Left lung (tissue), 10 donors: ENCODE data around the gene CIAO2B. TPM values are rescaled to one million over a fixed set of nuclear protein-coding genes. Genes with fewer than 3 reads are reported as not detected.

Experiments
- ATAC-seq: fragments of 200-7000 bp; cut with Tn5 transposase; one replicate; pipeline ENCODE4 v1.9.1; 2020; ENCODE audit warnings: moderate library complexity
- DNase-seq, 4 donors: peaks; one replicate each; pipeline ENCODE4 v3.0.0-alpha.2; 2013 to 2020
- H3K27ac ChIP-seq, 2 donors: fragments of 200-600 bp; sonication (generic) in 1 of 2; one replicate each; pipeline versions ENCODE4 v1.5.0 to v1.8.0; 2020 to 2021
- H3K27me3 ChIP-seq, 2 donors: fragments of 200-600 bp; sonication (generic) in 1 of 2; one replicate each; pipeline versions ENCODE4 v1.5.0 to v1.8.0; 2020 to 2021
- H3K36me3 ChIP-seq, 2 donors: fragments of 200-600 bp; sonication (generic) in 1 of 2; one replicate each; pipeline versions ENCODE4 v1.5.0 to v1.8.0; 2020 to 2021
- H3K4me1 ChIP-seq, 2 donors: fragments of 200-600 bp; one replicate each; pipeline ENCODE4 v1.8.0; 2021
- H3K4me3 ChIP-seq, 2 donors: fragments of 200-600 bp; sonication (generic) in 1 of 2; one replicate each; pipeline versions ENCODE4 v1.5.0 to v1.8.0; 2020 to 2021; ENCODE audit warnings: mild to moderate bottlenecking in 1 of 2
- H3K9me3 ChIP-seq, 2 donors: fragments of 200-600 bp; sonication (generic) in 1 of 2; one replicate each; pipeline versions ENCODE4 v1.5.0 to v1.8.0; 2020 to 2021
- intact Hi-C, 2 donors: fragments of 100-400 bp; cut with DNase I; formaldehyde crosslinking; loops; one replicate each; pipeline versions ENCODE4 v1.11.2 to v1.14.2; 2022
- polyA plus RNA-seq, 6 donors: library from polyadenylated mRNA; unstranded; fragments of 120-200 nt; gene quantifications; one replicate each; pipeline ENCODE4 v1.2.1, GENCODE V29; 2013; ENCODE audit not compliant: insufficient read length in 6 of 6
- total RNA-seq, 2 donors: library from RNA; stranded (reverse); fragmentation: NEBNext Ultra II Directional; extraction: Animal tissue kit (Norgen Biotek cat#: 25700); gene quantifications; one replicate each; pipeline ENCODE4 v1.2.1, GENCODE V29; 2021
- TF ChIP-seq, protein P1 (sequence below), 2 donors: fragments of 200-600 bp; sonication (generic) in 1 of 2; IDR thresholded peaks; one replicate each; pipeline versions ENCODE4 v1.5.0 to v1.8.0; 2021; ENCODE audit warnings: antibody characterized with exemption in 2 of 2
- donor health status: DM: no; HTN: yes; CAD: no.
- donor health status: DM: no; HTN: no; CAD: no.

Gene CIAO2B
- total and polyA plus RNA-seq, 8 donors: 70.9 to 84.0 (median 81.9) TPM

DNA sequence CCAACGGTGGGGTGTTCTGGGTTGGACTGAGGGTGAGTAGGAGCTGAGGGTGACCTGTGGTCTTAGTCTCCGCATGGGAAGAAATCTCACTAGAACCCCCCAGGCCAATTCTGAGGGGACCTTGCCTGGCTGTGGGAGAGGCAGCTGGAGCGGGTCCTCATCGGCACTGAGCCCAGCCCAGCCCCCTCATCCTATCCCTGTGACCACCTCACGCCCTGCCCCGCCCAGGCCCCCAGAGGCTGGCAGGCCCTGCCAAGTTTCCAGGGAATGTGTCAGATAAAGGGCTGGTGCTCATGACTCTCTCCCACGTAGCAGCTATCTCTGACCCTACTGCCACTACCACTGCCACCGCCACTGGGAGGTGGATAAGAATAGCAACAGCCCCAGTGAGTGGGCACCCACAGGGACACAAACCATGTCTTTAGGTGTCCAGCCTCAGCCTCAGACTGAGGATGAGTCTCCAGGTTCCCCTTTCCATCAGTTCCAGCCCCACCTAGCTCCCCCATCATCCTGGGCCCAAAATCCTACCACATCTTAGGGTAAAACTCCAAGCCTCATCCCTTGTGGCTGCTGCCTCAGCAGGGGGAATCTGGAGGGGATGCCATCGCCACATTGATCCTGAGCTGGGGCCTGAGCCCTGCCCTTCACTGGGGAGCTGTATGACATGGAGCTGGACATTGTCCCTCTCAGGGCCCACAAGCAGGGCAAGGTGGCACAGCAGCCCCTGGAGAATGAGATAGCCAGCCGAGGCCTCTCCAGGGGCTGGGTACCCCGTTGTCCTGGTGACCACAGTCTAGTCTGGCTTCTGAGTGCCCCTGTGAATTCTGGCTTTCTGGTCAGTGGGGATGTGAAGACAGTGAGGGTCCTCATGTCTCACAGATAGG lies 30.4 kb downstream of the CIAO2B start:
- intact Hi-C loops: no loop called here
- no peaks in the 10 kb centered on the region for H3K27me3 ChIP-seq
- no peaks in the 10 kb centered on the region for H3K9me3 ChIP-seq
- H3K36me3 ChIP-seq: no peaks in the 10 kb centered on the region
- ATAC-seq (no peak), DNase-seq (no peak)
- peaks cover 14 to 26% of the 10 kb centered on the region in 2 donors for H3K4me1 ChIP-seq
- H3K4me3 ChIP-seq: no peak overlapping the region
- TF ChIP-seq, protein P1, sequence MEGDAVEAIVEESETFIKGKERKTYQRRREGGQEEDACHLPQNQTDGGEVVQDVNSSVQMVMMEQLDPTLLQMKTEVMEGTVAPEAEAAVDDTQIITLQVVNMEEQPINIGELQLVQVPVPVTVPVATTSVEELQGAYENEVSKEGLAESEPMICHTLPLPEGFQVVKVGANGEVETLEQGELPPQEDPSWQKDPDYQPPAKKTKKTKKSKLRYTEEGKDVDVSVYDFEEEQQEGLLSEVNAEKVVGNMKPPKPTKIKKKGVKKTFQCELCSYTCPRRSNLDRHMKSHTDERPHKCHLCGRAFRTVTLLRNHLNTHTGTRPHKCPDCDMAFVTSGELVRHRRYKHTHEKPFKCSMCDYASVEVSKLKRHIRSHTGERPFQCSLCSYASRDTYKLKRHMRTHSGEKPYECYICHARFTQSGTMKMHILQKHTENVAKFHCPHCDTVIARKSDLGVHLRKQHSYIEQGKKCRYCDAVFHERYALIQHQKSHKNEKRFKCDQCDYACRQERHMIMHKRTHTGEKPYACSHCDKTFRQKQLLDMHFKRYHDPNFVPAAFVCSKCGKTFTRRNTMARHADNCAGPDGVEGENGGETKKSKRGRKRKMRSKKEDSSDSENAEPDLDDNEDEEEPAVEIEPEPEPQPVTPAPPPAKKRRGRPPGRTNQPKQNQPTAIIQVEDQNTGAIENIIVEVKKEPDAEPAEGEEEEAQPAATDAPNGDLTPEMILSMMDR (IDR thresholded peaks at IDR 0.05): no peak
- peak overlapping the region in 1 of 2 donors; percentile 17 for H3K27ac ChIP-seq

DNA sequence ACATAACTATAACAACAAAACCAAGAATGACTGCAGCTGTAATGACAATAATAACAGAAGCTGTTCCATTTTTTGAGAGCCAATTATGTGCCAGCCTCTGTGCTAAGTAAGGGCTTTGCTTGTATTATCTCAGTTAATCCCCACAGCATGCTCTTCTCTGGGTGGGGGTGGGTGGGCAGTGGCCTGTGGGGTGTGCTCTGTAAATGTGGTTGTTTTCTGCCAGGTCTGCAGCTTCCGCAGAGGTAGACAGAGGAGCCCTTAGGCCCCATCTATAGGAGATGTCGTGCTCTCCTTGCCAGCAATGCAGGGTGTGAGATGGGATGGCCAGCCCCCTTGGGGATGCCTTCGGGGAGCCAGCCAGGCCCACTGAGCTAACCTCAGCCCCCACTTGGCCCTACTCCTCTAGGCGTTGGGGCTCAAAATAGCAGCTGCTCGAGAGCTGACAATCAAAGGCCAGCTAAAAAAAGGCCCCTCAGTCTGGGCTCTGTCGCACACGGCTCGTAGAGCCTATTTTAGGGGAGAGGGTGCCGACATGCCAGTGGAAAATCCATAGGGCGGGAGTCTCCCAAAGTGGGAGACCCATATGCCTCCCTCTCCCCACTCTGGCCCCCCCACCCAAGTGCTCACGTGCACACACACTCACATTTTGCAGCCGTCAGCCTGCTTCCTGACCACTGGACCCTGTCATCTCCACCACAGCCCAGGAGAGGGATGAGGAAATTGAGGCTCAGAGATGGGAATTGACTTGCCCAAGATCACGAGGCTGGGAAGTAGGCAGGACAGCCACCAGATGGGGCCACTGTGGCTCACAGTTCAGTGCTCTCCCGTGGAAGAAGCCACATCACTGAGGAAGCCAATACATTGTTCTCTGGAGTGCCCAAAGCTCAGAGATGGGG lies 31.3 kb downstream of the CIAO2B start:
- intact Hi-C loops: no loop called here

DNA sequence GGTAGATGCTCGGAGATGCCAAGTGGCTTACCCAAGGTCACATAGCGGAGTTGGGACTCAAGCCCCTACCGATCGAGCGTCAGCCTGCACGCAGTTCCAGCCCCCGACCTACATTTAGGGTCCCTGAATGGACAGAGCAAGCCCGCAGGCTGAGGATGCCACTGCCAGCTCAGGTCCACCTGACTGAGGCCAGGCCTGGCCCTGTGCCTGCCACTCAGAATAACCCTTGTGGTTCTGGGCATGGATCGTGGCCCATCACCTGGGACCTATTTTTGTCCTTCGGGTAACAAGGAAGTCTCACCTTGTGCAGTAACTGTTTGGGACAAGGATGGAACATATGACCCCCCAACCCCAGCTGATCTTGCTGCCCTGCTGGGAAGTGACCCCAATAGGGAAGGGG lies 32.6 kb downstream of the CIAO2B start:
- no peaks in the 10 kb centered on the region for H3K36me3 ChIP-seq
- DNase-seq (peak in 1 of 4 donors; percentile 60), ATAC-seq (peak; percentile 4)
- peak overlapping the region in 1 of 2 donors; percentile 74 for H3K27ac ChIP-seq
- TF ChIP-seq, protein P1 (IDR thresholded peaks at IDR 0.05): no peak
- H3K4me1 ChIP-seq: peaks cover 14 to 26% of the 10 kb centered on the region in 2 donors
- no peaks in the 10 kb centered on the region for H3K27me3 ChIP-seq
- intact Hi-C loops: no loop called here
- H3K4me3 ChIP-seq: no peak overlapping the region
- H3K9me3 ChIP-seq: no peaks in the 10 kb centered on the region

More for the DNA sequence above, 31.3 kb downstream of the CIAO2B start:
- Histone ChIP-seq H3K27me3 (no peaks in the 10 kb centered on the region), H3K36me3 (no peaks in the 10 kb centered on the region), H3K9me3 (no peaks in the 10 kb centered on the region), H3K27ac (no peak overlapping the region), H3K4me1 (peaks cover 14 to 26% of the 10 kb centered on the region in 2 donors), H3K4me3 (no peak overlapping the region)
- no peak for ATAC-seq
- TF ChIP-seq, protein P1 (IDR thresholded peaks at IDR 0.05): no peak
- no peak for DNase-seq

DNA sequence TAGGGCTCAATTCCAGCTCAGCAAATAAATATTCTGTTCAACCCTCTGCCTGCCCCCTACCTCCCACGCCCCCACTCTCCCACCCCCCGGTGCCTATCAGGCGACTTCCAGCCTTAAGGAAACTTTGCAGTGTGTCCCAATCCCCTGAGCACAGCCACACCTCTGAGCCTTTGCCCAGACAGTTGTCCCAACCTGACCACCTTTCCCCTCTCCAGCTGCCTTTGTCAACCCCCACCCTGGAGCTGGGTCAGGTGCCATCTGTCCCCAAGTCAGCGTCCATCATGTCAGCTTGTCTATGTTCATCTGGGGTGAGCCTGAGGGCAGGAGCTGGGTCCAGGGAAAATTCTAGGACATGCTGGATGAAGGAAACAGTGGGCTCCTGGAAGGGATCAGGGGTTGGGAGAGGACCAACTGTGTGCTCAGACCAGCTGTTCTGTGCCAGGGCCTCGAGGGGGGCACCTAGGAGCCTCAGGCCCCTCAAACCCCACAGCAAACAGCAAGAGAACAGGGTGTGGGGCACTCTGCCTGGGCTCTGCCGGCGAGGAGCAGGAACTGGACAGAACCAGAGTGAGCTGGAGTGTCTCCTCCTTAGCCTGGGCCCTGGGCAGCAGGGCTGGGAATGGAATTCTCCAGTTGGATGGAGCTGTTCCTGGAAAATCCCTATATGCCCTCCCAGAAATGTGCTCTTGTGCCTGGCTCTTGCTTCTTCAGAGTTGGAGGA lies 33.3 kb downstream of the CIAO2B start:
- TF ChIP-seq, protein P1 (IDR thresholded peaks at IDR 0.05): no peak
- DNase-seq (peak in 2 of 4 donors; percentile 67 to 75), ATAC-seq (peak; percentile 76)
- Histone ChIP-seq H3K27ac (peak overlapping the region; percentile 20 to 74), H3K27me3 (no peaks in the 10 kb centered on the region), H3K36me3 (no peaks in the 10 kb centered on the region), H3K4me1 (peaks cover 14 to 26% of the 10 kb centered on the region in 2 donors), H3K9me3 (no peaks in the 10 kb centered on the region), H3K4me3 (no peak overlapping the region)
- intact Hi-C loops: no loop called here
